Stimulated activated naive CD4-positive, alpha-beta T cell (primary cell): ENCODE measurements around the gene SHC1.

Experiments
- DNase-seq, 6 experiments: peaks; one replicate each; lab custom pipeline; 2025; lab: John Stamatoyannopoulos, UW

Gene SHC1

GRCh38 chr1:155008015-155008941 is 37.7 kb upstream of the SHC1 start:
- peak in 4 of 6 experiments; percentile 15 to 41 (median 36) for DNase-seq

- peak in 1 of 6 experiments; percentile 39 for DNase-seq
These were observed 36.8 kb upstream of the SHC1 start for GRCh38 chr1:155007251-155007828.

DNA sequence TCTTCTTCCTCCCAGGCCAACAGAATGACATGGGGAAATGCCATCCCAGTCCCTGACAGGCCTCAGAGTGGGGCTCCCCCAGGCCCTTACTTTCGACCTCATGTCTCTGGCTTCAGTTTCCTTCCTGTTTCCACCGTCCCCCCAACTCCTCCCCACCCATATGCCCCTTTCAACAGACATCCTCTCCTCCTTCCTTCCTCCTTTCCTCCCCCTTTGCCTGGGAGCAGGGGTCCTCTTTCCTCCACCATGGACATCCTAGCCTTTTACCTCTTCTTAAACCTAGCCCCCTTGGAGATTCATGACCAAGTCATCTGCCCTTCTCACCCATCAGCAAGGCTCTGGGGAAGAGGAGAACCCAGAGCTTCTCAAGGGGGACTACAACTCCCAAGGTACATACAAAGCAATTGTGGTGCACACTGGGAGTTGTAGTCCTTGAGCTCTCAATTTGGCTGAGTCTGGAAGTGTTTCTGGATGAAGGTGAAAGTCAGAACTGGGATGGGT is 36.1 kb upstream of the SHC1 start:
- peak; percentile 14 to 51 (median 34) for DNase-seq

DNA sequence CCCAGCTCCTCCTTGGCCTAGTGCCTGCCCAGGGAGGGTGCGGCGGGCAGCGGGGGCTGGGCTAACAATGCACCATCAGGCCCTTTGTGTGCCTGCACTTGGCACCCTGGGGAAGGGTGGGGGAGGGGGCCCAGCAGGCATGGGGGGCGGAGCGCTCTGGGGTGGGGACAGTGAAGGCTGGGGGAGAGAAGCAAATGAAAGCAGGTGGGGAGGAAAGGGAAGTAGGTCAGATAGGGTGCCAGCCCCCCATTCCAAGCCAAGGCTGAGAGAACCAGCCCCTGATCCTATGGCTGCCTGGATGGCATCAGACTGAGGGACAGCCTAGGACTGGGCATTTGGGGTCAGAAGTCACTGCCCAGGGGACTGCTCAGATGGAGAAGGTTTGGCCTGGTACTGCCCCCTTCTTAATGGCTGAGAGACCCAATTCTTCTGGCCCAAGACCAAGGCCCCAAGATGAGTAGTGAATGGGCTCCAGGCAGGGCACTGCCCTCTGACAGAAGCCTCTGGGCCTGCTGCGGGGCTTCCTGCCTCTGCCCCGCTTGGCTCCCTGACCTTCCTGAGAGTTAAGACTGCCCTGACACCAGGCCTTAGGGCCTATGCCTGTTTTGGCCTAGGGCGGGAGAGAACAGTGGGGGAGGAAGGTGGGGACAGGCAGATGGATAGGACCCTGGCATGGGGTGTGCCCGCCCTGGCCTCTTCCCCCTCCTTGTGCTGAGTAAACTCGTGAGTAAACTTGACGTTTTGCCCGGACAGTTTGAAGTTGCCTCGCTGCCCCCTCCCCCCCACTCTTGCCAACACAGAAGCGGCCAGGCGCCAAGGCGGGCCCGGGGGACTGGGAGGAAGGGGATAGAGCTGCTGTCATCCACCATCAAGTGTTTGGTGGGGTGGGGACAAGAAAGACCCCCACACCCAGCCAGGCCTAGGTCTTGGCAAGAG is 34.8 kb upstream of the SHC1 start:
- peak in 2 of 6 experiments; percentile 15 to 44 for DNase-seq

- DNase-seq = no peak
These were observed 34.0 kb upstream of the SHC1 start for GRCh38 chr1:155004352-155005075.

DNA sequence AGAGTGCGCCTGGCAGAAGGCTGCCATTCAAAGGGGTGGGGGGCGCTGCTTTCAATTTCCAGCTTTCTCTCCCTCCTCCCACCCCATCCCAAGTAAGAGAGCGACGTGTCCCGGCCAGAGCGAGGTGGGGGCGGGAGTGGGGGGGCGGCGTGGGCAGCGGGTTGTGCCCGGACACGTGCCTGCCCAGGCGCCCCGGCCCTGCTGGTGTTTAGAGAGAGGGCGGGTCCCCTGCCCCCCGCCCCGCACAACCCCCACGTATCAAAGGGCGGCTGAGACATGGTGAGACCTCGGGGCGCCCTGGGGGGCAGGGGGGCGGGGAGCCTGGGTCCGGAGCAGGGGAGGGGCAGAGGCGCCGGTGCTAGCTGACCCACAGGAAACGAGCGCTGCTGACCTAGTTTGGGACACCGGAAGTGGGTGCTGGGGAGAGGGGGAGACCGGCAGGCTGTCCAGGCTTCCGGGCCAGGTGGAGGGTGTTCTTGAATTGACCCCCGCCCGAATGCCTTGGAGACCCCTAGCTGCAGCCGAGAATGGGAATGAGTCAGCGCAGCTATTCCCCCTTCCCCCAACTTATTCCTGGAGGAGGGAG is 33.3 kb upstream of the SHC1 start:
- DNase-seq = no peak

GRCh38 chr1:155003227-155003765 is 32.7 kb upstream of the SHC1 start:
- DNase-seq = peak in 3 of 6 experiments; percentile 15 to 36 (median 28)

DNA sequence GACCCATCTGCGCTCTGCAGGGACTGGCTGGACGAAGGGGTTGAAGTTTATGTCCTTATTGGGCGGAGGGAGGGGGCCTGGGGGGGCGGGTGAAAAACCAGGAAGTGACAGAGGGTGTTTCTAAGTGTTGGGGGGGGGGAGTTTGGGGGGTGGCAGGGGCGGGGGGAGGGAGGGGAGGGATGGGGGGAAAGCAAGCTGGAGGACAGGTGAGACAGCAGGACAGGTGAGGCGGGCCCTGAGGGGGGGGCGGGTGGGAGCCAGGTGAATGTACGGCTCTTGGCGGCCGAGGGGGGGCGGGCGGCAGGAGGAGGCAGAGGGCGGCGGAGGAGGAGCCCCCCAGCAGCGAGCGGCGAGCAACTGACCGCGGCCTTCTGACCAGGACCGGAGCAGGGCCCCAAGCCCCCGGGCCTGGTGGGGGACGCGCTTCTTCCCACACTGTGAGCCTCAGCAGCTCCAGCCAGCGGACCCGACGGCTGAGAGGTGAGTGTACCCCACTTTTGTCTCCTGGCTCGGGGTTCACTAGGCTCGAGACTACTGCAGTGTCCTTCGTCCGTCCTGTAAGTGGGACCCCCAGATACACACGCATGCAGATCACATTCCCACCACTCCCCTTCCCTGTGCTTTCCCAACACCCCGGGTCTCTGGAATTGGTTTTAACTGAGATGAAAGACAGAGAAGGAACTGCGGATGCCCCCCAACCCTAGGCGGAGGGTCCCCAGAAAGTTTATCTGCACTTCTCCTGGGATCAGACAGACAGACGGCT is 32.1 kb upstream of the SHC1 start, which contains the start of gene ZBTB7B:
Gene ZBTB7B, plus strand, starts transcription at position 339 of the 763 bp plus-strand sequence. CDS start 11,859 bp downstream, outside the sequence.
- DNase-seq = peak in 3 of 6 experiments; percentile 41 to 62 (median 47)

DNA sequence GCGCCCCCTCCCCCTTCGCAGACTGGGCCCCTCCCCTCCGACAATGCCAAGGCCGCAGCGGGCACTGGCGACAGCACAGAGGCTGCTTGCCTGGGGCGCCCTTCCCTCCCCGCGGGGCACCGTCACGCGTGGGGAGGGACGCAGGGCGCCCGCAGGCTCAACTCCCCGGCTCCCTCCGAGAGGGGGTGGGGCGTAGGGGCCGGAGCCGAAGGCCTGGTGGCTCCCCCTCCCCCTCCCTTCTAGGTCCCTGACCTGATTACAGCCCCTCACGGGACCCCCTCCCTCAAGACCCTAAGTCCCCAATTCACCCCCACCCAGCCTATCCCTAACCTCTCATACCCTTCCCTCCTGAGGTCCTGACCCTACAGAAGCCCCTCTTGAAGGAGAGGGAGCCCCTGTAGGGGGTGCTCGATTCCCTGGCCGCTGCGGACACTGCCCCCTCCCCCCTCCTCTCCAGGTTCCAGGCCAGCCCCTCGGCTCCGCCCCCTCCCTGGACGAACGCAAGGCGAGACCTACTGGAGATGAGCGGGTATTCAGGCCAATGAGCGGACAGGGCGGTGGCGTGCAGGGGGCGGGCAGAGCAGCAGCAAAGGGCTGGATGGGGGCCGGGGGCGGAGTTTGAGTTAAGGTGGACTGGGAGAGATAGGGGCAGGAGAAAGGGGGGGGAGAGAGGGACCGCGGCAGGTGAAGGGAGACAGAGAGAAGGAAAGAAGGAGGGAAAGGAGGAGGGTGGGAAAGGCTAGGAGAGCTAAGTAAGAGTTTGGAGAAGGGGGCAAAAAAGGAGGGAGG is 31.3 kb upstream of the SHC1 start:
- peak; percentile 92 to 96 (median 94) for DNase-seq

- no peak for DNase-seq
These were observed 30.8 kb upstream of the SHC1 start for GRCh38 chr1:155001425-155001674.

GRCh38 chr1:155000726-155001424 is 30.3 kb upstream of the SHC1 start:
- peak; percentile 63 to 82 (median 76) for DNase-seq

- DNase-seq = peak in 3 of 6 experiments; percentile 44 to 63 (median 59)
These were observed 29.8 kb upstream of the SHC1 start for GRCh38 chr1:155000411-155000725.

DNA sequence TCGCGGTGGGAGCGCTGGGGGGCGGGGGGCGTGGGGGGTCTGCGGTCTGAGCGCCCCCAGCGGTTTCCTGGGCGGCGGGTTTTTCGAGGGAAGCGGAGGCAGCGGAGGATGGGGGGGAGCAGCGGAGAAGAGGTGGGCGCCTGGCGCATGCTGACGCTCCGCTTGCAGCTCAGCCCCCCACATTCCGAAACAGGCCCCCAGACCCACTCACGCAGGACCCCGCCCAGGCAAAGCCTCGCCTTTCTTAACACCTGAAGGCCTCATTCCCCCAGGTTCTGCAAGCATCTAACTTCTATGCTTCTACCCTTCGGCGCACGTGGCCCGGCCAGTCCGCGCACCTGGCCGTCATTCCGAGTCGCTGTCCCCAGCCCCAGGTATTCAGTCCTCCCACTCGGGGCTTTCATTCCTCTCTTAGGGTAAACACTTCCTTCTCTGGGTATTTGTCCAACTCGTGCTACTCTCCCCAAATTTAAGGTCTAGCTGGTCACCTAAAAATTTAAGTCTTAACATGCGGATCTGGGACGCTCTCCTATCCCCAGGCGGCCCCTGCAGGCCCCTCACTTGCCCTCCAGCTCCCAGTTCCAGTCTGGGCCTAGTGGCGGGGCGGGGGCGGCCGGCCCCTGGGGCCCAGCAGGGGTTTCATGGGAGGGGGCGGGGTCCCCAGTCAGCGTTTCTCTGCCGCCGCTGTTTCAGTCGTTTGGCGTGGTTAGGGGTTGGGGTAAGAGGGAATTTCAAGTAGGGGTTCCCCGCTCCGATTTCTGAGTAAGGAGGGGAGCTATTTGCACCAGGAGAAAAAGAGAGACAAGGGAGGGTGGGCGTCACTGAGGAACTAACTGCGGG is 29.2 kb upstream of the SHC1 start:
- DNase-seq = peak; percentile 35 to 63 (median 49)

- peak; percentile 35 to 55 (median 46) for DNase-seq
These were observed 28.4 kb upstream of the SHC1 start for GRCh38 chr1:154998818-154999570.

GRCh38 chr1:154998201-154998780 is 27.7 kb upstream of the SHC1 start:
- no peak for DNase-seq

DNA sequence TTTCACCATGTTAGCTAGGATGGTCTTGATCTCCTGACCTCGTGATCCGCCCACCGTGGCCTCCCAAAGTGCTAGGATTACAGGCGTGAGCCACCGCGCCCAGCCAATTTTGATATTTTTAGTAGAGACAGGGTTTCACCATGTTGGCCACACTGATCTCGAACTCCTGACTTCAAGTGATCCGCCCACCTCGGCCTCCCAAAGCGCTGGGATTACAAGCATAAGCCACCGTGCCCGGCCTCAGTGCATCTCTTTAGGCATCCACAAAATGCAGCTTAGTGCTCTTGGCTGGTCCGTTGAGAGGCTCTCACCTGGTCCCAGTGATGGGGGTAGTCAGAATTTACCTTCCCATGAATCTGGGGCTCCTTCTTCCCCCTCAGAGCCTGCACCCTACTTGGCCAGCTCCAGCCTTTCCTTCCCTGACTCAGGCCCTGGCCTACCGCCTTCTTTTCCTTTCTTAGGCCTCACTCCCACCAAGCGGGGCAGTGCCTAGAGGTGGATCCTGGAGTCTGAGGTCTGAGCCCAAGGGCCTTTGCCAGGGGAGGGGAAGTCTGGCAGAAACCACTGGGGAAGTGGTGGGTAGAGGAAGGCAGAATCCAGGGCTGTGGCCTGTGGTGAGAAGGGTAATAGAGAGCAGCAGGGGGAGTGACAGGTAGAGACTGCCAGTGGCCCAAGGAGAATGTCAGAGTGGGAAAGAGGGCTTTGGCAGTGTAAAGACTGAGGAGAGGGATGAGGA is 26.6 kb upstream of the SHC1 start:
- no peak for DNase-seq
